Stimulated activated CD8-positive, alpha-beta memory T cell treated with anti-CD3 and anti-CD28 coated beads, Interleukin-2, amount 100 ng/mL, for 1 hour (primary cell): ENCODE data around the gene PGBD5.
"Not testable (repeated sequence)": the region's sequence is repeated elsewhere in the genome, so short reads cannot be mapped to it uniquely, and the experiment has no call there.

Experiments used
- DNase-seq, 2 donors: peaks; one replicate each; pipeline ENCODE4 v3.0.0-alpha.2; 2020; ENCODE audit warnings: low read depth in 2 of 2

The PGBD5 gene

GRCh38 chr1:230426246-230427093 is at the start of gene PGBD5:
TSS of gene PGBD5 (minus strand) at chr1:230426332. CDS start at chr1:230425928, 404 bp downstream.
- DNase-seq, result peak; percentile 8 to 12

- DNase-seq, result not testable (repeated sequence)
Observed at GRCh38 chr1:230474924-230475323, 48.8 kb upstream of the PGBD5 start.

GRCh38 chr1:230470750-230471149 is 44.6 kb upstream of the PGBD5 start:
- not testable (repeated sequence) for DNase-seq

- DNase-seq, result no peak
Observed at GRCh38 chr1:230469271-230469670, 43.1 kb upstream of the PGBD5 start.

GRCh38 chr1:230465691-230466090 is 39.6 kb upstream of the PGBD5 start:
- DNase-seq, result no peak

- no peak for DNase-seq
Observed at GRCh38 chr1:230464671-230465070, 38.5 kb upstream of the PGBD5 start.

- no peak for DNase-seq
Observed at GRCh38 chr1:230463760-230464159, 37.6 kb upstream of the PGBD5 start.

- DNase-seq, result no peak
Observed at GRCh38 chr1:230463326-230463725, 37.2 kb upstream of the PGBD5 start.

GRCh38 chr1:230459465-230459864 is 33.3 kb upstream of the PGBD5 start:
- DNase-seq, result no peak

GRCh38 chr1:230458509-230458908 is 32.4 kb upstream of the PGBD5 start:
- no peak for DNase-seq

GRCh38 chr1:230456478-230456877 is 30.3 kb upstream of the PGBD5 start:
- no peak for DNase-seq

GRCh38 chr1:230455291-230455690 is 29.2 kb upstream of the PGBD5 start:
- DNase-seq, result no peak

- no peak for DNase-seq
Observed at GRCh38 chr1:230453377-230453776, 27.2 kb upstream of the PGBD5 start.

GRCh38 chr1:230441183-230442029 is 15.3 kb upstream of the PGBD5 start:
- no peak for DNase-seq

GRCh38 chr1:230435108-230435507 is 9.0 kb upstream of the PGBD5 start:
- no peak for DNase-seq

GRCh38 chr1:230431527-230431926 is 5.4 kb upstream of the PGBD5 start:
- DNase-seq, result no peak

GRCh38 chr1:230430499-230430898 is 4.4 kb upstream of the PGBD5 start:
- DNase-seq, result no peak

- no peak for DNase-seq
Observed at GRCh38 chr1:230429067-230429735, 3.1 kb upstream of the PGBD5 start.

- no peak for DNase-seq
Observed at GRCh38 chr1:230427981-230428380, 1.8 kb upstream of the PGBD5 start.

GRCh38 chr1:230427094-230427876 is 1.2 kb upstream of the PGBD5 start:
- no peak for DNase-seq
